NB4 (cell line): ENCODE results near the gene RNF166.
A peak's percentile ranks its signal among the peaks of the same experiment; 100 is the strongest.

Experiments used
- DNase-seq: peaks from one replicate; pipeline ENCODE4 v3.0.0; 2010; ENCODE audit warnings: low read depth
- H3K4me3 ChIP-seq: one replicate; pipeline ENCODE4 v1.5.1; 2011; ENCODE audit warnings: mild to moderate bottlenecking, low read depth, low read length, moderate library complexity
- CTCF ChIP-seq: IDR thresholded peaks from one replicate; pipeline ENCODE4 v1.5.1; 2012; ENCODE audit warnings: low read depth, low read length
- MAX ChIP-seq: IDR thresholded peaks from 2 replicates; pipeline ENCODE4 v1.6.1; 2011; ENCODE audit warnings: low read depth, low read length
- MYC ChIP-seq: IDR thresholded peaks from 2 replicates; pipeline ENCODE4 v1.6.1; 2011; ENCODE audit warnings: low read depth, low read length
- POLR2A ChIP-seq: IDR thresholded peaks from 2 replicates; pipeline ENCODE4 v1.6.1; 2011; ENCODE audit warnings: mild to moderate bottlenecking; ENCODE audit not compliant: insufficient read length; ENCODE audit errors: extremely low read depth

The RNF166 gene

GRCh38 chr16:88652762-88653063, 53.5 kb downstream of the RNF166 start:
- TF ChIP-seq CTCF (no peak), MAX (no peak), MYC (no peak), POLR2A (no peak)
- H3K4me3 ChIP-seq: no peak overlapping the region
- no peak for DNase-seq

GRCh38 chr16:88651989-88652761, 54.0 kb downstream of the RNF166 start:
- no peak for TF ChIP-seq MYC
- TF ChIP-seq CTCF: no peak
- no peak for TF ChIP-seq MAX
- TF ChIP-seq POLR2A: no peak
- H3K4me3 ChIP-seq: no peak overlapping the region
- no peak for DNase-seq

- no peak for TF ChIP-seq MYC
- no peak for TF ChIP-seq POLR2A
- no peak; the same call in 1 of the 2 replicates for TF ChIP-seq MAX
- TF ChIP-seq CTCF: no peak
- peak overlapping the region; percentile 57 for H3K4me3 ChIP-seq
- peak; percentile 91 for DNase-seq
These were observed 54.8 kb downstream of the RNF166 start for GRCh38 chr16:88651276-88651988.

- TF ChIP-seq MAX: 0 out of 2 replicates have a peak, but pooled peaks have one; percentile 24
- no peak for TF ChIP-seq CTCF
- peak; percentile 74 for TF ChIP-seq POLR2A
- peak; percentile 42; the same call in 1 of the 2 replicates for TF ChIP-seq MYC
- peak within 1 kb of the TSS; percentile 84 for H3K4me3 ChIP-seq
- DNase-seq: peak; percentile 92
These were observed 55.4 kb downstream of the RNF166 start, which contains the start of gene CYBA for GRCh38 chr16:88650749-88651275. Gene CYBA (minus strand): TSS chr16:88651053. CDS start chr16:88651013, 40 bp downstream.

GRCh38 chr16:88649924-88650748, 56.1 kb downstream of the RNF166 start:
- TF ChIP-seq MAX: no peak
- TF ChIP-seq MYC: peak; percentile 10; the same call in 1 of the 2 replicates
- peak; percentile 92 for DNase-seq
- peak overlapping the region; percentile 84 for H3K4me3 ChIP-seq
